OCI-LY7 (cell line): Measurements from ENCODE around the gene LRRC63. TPM values are rescaled to one million over a fixed set of nuclear protein-coding genes. Genes with fewer than 3 reads are reported as not detected.

Source experiments
- BruUV-seq: library from RNA; stranded (reverse); fragments of 400-500 nt; replicated peaks from 2 replicates; lab custom pipeline; 2021; lab: Mats Ljungman, UMichigan
- CTCF ChIA-PET: fragments of 300-600 bp; sonication (Branson Sonifier 250); formaldehyde crosslinking; loops from one replicate; lab custom pipeline; 2022; ENCODE audit warnings: antibody characterized with exemption; ENCODE audit not compliant: unreplicated experiment; lab: Charles Lee
- POLR2A ChIA-PET: fragments of 300-600 bp; sonication (Branson Sonifier 250); formaldehyde crosslinking; loops from one replicate; lab custom pipeline; 2022; ENCODE audit warnings: antibody characterized with exemption; lab: Charles Lee
- DNase-seq: peaks from one replicate; pipeline ENCODE4 v3.0.0-alpha.2; 2015; ENCODE audit warnings: low spot score
- H2AFZ ChIP-seq: fragments of 200-600 bp; sonication (generic), shearing (Covaris generic); 2 replicates; pipeline ENCODE4 v1.6.1; 2014; ENCODE audit warnings: mild to moderate bottlenecking, antibody characterized with exemption, low read length, moderate library complexity
- H3K27ac ChIP-seq: fragments of 200-600 bp; sonication (generic); 2 replicates; pipeline ENCODE4 v1.5.1; 2014; ENCODE audit warnings: mixed run types, low read depth, mild to moderate bottlenecking, moderate library complexity, low read length, inconsistent platforms; ENCODE audit not compliant: poor library complexity, severe bottlenecking
- H3K36me3 ChIP-seq: fragments of 200-600 bp; sonication (generic); 2 replicates; pipeline ENCODE4 v1.6.1; 2014; ENCODE audit warnings: mild to moderate bottlenecking, antibody characterized with exemption, low read length, moderate library complexity, mixed read lengths; ENCODE audit not compliant: insufficient read depth
- H3K4me1 ChIP-seq: fragments of 200-600 bp; sonication (generic); 2 replicates; pipeline ENCODE4 v1.5.1; 2014; ENCODE audit warnings: mild to moderate bottlenecking, low read length; ENCODE audit not compliant: insufficient read depth, poor library complexity, severe bottlenecking
- H3K4me2 ChIP-seq: fragments of 200-600 bp; sonication (generic); 2 replicates; pipeline ENCODE4 v1.6.1; 2014; ENCODE audit warnings: mild to moderate bottlenecking, low read length
- H3K4me3 ChIP-seq: fragments of 200-600 bp; sonication (generic); 2 replicates; pipeline ENCODE4 v1.5.1; 2014; ENCODE audit warnings: mild to moderate bottlenecking, low read depth, low read length; ENCODE audit not compliant: poor library complexity, severe bottlenecking
- H3K79me2 ChIP-seq: fragments of 200-600 bp; sonication (generic); 2 replicates; pipeline ENCODE4 v1.6.1; 2016; ENCODE audit warnings: low read depth, mild to moderate bottlenecking, low read length, moderate library complexity, mixed read lengths; ENCODE audit not compliant: insufficient read depth
- H3K9me2 ChIP-seq: fragments of 200-600 bp; sonication (generic); 2 replicates; pipeline ENCODE4 v1.6.1; 2016; ENCODE audit warnings: mild to moderate bottlenecking, low read length, mixed read lengths; ENCODE audit not compliant: insufficient read depth
- H3K9me3 ChIP-seq: fragments of 200-600 bp; sonication (generic); 2 replicates; pipeline ENCODE4 v1.6.1; 2014; ENCODE audit warnings: mild to moderate bottlenecking, mixed run types, low read length, mixed read lengths
- H4K20me1 ChIP-seq: fragments of 200-600 bp; sonication (generic); 2 replicates; pipeline ENCODE4 v1.6.1; 2014; ENCODE audit warnings: mild to moderate bottlenecking, antibody characterized with exemption, low read length, moderate library complexity, mixed read lengths; ENCODE audit not compliant: insufficient read depth
- CTCF ChIP-seq: fragments of 200-600 bp; sonication (generic); conservative IDR thresholded peaks from 2 replicates; pipeline ENCODE4 v1.5.1; 2014; ENCODE audit warnings: mild to moderate bottlenecking, antibody characterized with exemption, low read length, moderate library complexity, mixed read lengths
- EZH2phosphoT487 ChIP-seq: fragments of 200-600 bp; sonication (generic); IDR thresholded peaks from 2 replicates; pipeline ENCODE4 v1.6.1; 2018; ENCODE audit warnings: low read depth, borderline replicate concordance, mild to moderate bottlenecking, mixed run types, antibody characterized with exemption, low read length, moderate library complexity, mixed read lengths
- intact Hi-C: fragments of 100-400 bp; cut with micrococcal nuclease; formaldehyde crosslinking; loops from one replicate; pipeline ENCODE4 v1.10.0; 2022; ENCODE audit not compliant: unreplicated experiment
- total RNA-seq, 2 experiments: library from RNA; depleted of rRNA in 1 of 2; stranded (reverse); fragments of >200 nt in 1 of 2; shearing (Covaris generic) in 1 of 2; gene quantifications; 2 replicates each; pipeline ENCODE4 v1.2.3, GENCODE V29; 2014 to 2022

Gene LRRC63
- total RNA-seq, 2 experiments from 2014 or later: not detected

- no peak for DNase-seq
- TF ChIP-seq EZH2phosphoT487 (no peak), CTCF (no peak)
- no peaks in the 10 kb centered on the region for H3K36me3 ChIP-seq
- no peaks in the 10 kb centered on the region for H3K9me3 ChIP-seq
- H3K4me1 ChIP-seq: no peaks in the 10 kb centered on the region
- no peak overlapping the region for H3K27ac ChIP-seq
- no peaks in the 10 kb centered on the region for H3K9me2 ChIP-seq
- H3K4me3 ChIP-seq: no peak overlapping the region
- ChIA-PET POLR2A (no interaction called here), CTCF (no interaction called here)
- intact Hi-C loops: no loop called here
- H4K20me1 ChIP-seq: no peaks in the 10 kb centered on the region
- H2AFZ ChIP-seq: no peak overlapping the region
- no peaks in the 10 kb centered on the region for H3K79me2 ChIP-seq
- BruUV-seq: no TSS peak
- H3K4me2 ChIP-seq: no peak overlapping the region
Observed at GRCh38 chr13:46310066-46310465, 98.3 kb downstream of the LRRC63 start.

GRCh38 chr13:46311217-46311616 is 99.5 kb downstream of the LRRC63 start:
- no peak for DNase-seq
- Histone ChIP-seq H4K20me1 (no peaks in the 10 kb centered on the region), H3K9me3 (no peaks in the 10 kb centered on the region), H3K4me1 (no peaks in the 10 kb centered on the region), H3K4me2 (no peak overlapping the region), H3K9me2 (no peaks in the 10 kb centered on the region), H3K79me2 (no peaks in the 10 kb centered on the region), H3K27ac (no peak overlapping the region), H2AFZ (no peak overlapping the region), H3K36me3 (no peaks in the 10 kb centered on the region), H3K4me3 (no peak overlapping the region)
- CTCF ChIA-PET: no interaction called here
- intact Hi-C loops: no loop called here
- POLR2A ChIA-PET: interaction anchor here (0.6 kb wide), 2 partner anchors 230 to 482 kb away, joined by 3 to 4 read pairs; no protein-coding TSS in a partner anchor
- no TSS peak for BruUV-seq
- TF ChIP-seq EZH2phosphoT487 (no peak), CTCF (no peak)

GRCh38 chr13:46313024-46313423 is 101.3 kb downstream of the LRRC63 start:
- Histone ChIP-seq H3K36me3 (no peaks in the 10 kb centered on the region), H3K4me3 (no peak overlapping the region), H3K4me2 (no peak overlapping the region), H3K79me2 (no peaks in the 10 kb centered on the region), H4K20me1 (no peaks in the 10 kb centered on the region), H2AFZ (no peak overlapping the region), H3K27ac (no peak overlapping the region), H3K4me1 (no peaks in the 10 kb centered on the region), H3K9me2 (no peaks in the 10 kb centered on the region), H3K9me3 (no peaks in the 10 kb centered on the region)
- CTCF ChIA-PET: no interaction called here
- BruUV-seq: no TSS peak
- TF ChIP-seq EZH2phosphoT487: no peak
- TF ChIP-seq CTCF: no peak
- POLR2A ChIA-PET: interaction anchor here (1.1 kb wide), 1 partner anchor 13 kb away, joined by 3 read pairs; no protein-coding TSS in a partner anchor
- DNase-seq: no peak
- intact Hi-C loops: no loop called here
